Activated CD4-positive, alpha-beta T cell treated with anti-CD3 and anti-CD28 coated beads, Interleukin-10, Interleukin-2, amounts not matched to agents 100 ng/mL and 50 ng/mL, durations not matched to agents 16 hours and 8 hours (primary cell): Measurements from ENCODE around the gene MSH2.

Experiments used
- DNase-seq: peaks from one replicate; pipeline ENCODE4 v3.0.0-alpha.2; 2020

Gene MSH2

GRCh38 chr2:47509821-47510385 is 106.9 kb downstream of the MSH2 start:
- no peak for DNase-seq

DNA sequence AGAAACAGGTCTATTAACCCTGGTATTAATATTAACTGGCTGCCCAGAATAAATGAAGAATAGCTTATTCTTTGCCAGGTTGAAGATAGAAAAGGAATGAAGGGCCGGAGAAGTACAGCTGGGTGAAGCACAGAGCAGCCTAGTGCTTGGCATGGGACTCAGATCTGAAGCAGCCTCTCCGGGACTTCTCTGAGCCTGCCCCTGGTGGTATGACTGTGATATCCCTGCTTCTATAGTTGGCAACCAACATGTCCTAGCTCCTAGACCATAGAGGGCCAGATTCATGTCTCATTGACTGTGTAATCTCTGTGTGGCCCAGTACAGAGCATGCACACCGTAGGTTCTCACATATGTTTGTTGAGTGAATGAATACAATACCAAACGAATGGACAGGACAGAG is 107.8 kb downstream of the MSH2 start:
- no peak for DNase-seq

- no peak for DNase-seq
Measured at GRCh38 chr2:47512581-47513083, 109.7 kb downstream of the MSH2 start.

DNA sequence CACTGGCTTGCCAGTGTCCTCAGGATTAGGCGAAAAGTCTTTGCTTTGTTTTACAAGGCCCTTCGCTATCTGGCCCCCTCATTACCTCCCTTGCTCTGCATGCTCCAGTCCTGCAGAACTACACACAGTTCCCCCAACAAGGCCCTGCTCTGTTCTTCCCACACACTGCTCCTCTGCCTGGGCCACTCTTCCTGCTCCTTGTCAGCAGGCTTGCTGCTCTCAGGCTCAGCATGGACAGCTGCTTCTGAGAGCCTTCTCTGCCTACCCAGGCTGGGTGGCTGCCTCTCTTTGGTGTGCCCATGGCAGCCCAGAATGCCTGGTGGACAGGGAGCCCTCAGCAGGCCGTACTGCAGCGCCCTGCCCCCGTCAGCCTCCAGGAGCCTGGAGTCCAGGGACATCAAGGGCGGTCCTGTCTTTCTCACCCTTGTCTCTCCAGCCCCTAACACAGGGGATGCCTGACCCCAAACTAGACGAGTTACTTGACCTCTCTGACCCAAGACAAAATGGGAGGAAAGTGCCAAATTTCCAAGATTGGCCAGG is 111.1 kb downstream of the MSH2 start:
- no peak for DNase-seq

- DNase-seq: no peak
Measured at GRCh38 chr2:47516360-47517104, 113.6 kb downstream of the MSH2 start.

GRCh38 chr2:47518497-47519146 is 115.7 kb downstream of the MSH2 start:
- DNase-seq: no peak

DNA sequence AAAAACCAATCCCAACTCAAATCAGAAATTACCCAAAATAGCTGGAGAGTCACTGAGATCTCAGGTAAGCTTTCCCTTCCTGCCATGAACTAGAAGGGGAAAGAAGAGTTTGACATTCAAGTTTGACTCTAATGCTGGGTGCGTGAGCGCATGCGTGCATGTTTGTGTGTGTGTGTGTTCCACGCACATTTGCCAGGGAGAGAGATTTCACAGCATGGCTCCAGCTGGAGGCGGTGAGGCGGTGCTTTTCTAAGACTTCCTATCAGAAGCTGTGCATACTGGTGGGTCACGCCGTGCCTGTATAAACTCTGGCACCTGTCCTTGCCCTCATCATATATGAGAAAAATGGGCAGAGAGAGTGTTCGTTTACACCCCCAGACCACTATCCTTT is 116.2 kb downstream of the MSH2 start:
- DNase-seq: no peak

- DNase-seq: no peak
Measured at GRCh38 chr2:47519604-47520301, 116.8 kb downstream of the MSH2 start.

- peak; percentile 23 for DNase-seq
Measured at GRCh38 chr2:47520302-47520630, 117.3 kb downstream of the MSH2 start.

GRCh38 chr2:47520825-47521665 is 118.1 kb downstream of the MSH2 start:
- peak; percentile 87 for DNase-seq

DNA sequence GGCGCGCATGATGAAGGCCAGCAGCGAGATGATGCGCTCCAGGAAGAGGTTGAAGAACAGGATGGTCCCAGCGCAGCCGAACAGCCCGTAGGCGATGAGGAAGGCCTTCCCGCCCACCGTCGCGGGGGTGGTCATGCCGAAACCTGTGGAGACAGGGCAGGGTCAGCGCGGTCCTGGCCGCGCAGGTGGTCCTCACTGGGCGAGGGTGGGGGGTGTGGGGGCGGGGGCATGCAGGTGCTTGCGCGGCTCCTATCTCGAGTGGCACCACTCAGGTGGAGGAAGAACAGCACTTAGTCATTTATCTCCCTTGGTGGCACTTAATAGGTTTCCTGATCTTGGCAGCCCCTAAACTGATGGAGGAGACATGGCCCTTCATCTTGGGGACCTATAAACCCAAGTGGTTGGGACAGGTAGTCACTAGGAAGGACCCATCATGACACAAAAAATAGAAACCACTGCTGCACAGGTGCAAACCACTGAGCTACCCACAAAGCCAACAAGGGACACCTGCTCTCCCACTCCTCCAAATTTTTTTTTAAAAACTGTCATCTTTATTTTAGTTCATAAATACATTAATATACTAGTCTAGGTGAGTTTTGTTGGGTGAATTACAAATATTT is 118.8 kb downstream of the MSH2 start:
- DNase-seq: peak; percentile 14

DNA sequence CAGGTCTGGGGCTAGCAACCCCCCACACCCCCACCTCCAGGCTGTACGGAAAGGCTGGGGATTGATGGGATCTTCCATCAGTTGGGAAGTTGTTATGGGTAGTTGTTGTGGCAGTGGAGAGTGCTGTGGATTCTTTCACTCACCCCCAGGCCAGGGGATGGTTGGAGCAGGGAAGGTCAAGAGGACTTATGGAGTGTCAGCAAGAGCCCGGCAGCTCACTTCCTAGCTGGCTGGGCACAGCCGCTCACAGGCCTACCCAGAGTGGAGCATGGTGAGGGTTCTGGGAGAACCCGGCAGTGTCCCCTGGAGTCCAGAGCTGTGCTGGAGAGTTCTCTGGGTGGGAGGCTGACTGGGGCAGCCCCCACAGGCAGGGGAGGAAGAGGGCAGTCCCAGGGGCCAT is 122.2 kb downstream of the MSH2 start:
- DNase-seq: no peak

- no peak for DNase-seq
Measured at GRCh38 chr2:47528455-47528854, 125.5 kb downstream of the MSH2 start.

DNA sequence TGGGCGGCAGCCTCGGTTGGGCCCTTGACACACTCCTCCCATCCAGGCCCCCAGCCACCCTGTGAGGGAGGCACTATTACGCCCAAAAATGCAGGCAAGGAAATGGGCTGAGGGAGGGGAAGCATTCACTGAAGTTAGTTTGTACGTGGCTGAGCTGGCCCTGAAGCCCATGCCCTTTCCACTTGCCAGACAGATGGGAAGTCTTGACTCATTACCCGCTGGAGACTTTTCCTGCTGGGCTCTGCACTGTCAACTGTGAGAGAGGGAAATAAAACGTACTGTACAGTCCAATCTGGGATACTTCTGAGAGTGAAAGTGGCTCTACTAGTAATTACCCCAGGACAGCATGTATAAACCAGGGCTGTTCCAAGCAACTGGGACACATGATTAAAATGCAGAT is 125.9 kb downstream of the MSH2 start:
- no peak for DNase-seq

- DNase-seq: no peak
Measured at GRCh38 chr2:47530105-47530760, 127.3 kb downstream of the MSH2 start.

GRCh38 chr2:47531378-47532042 is 128.6 kb downstream of the MSH2 start:
- no peak for DNase-seq
